NAMALWA (cell line): ENCODE data around the gene PCCB.
"Not testable (repeated sequence)": the region's sequence is repeated elsewhere in the genome, so short reads cannot be mapped to it uniquely, and the experiment has no call there.

ENCODE experiments used
- DNase-seq: peaks from one replicate; pipeline ENCODE4 v3.0.0-alpha.2; 2015; ENCODE audit warnings: low spot score

The PCCB gene

DNA sequence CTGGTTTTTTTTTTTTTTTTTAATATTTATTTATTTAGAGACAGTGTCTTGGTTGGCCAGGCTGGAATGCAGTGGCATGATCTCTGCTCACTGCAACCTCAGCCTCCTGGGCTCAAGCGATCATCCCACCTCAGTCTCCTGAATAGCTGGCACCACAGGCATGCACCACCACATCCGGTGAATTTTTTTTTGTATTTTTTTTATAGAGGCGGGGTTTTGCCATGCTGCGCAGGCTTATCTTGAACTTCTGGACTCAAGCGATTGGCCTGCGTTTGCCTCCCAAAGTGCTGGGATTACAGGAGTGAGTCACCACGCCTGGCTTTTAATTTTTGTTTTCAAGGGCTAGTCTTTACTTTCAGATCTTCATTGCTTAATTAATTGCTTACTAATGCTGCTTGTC is 13.1 kb downstream of the PCCB start:
- DNase-seq = no peak

DNA sequence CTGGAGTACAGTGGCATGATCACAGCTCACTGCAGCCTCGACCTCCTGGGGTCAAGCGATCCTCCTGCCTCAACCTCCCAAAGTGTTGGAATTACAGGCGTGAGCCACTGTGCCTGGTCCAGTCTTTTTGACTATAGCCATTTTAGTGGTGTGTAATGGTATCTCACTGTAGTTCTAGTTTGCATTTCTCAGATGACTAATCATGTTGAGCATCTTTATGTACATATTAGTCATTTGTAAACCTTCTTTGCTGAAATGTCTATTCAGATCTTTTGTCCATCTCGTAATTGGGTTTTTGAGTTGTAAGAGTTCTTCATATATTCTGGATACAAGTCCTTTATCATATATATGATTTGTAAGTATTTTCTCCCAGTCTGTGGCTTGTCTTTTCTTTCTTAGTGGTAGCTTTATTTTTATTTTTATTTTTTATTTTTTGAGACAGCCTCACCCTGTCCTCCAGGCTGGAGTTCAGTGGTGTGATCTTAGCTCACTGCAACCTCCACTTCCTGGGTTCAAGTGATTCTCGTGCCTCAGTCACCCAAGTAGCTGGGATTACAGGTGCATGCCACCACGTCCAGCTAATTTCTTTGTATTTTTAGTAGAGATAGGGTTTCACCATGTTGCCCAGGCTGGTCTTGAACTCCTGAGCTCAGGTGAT is 16.5 kb downstream of the PCCB start:
- DNase-seq = not testable (repeated sequence)

DNA sequence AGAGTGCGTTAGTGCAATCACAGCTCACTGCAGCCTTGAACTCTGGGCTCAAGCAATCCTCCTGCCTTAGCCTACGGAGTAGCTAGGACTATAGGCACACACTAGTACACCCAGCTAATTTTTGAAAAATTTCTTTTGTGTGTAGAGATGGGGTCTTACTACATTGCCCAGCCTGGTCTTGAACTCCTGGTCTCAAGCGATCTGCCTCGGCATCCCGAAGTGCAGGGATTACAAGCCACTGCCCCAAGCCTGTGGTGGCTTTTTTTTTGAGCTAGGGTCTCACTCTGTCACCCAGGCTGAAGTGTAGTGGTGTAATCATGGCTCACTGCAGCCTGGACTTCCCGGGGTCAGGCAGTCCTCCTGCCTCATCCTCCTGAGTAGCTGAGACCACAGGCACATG is 17.1 kb downstream of the PCCB start:
- DNase-seq = no peak

DNA sequence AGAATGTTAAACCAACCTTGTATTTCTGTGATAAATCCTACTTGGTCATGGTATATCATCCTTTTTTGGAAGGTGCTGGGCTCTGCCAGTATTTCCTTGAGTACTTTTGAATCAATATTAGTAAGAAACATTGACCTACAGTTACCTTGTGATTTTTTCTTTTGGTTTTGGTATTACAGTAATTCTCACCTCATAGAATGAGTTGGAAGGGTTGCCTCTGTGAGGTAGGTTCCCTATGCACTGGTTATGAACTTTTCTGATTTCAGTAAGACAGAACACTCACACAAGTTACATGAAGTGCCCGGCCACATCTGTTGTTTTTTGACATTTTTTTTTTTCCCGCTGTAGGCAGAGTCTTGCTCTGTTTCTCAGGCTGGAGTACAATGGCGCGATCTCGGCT is 20.0 kb downstream of the PCCB start:
- no peak for DNase-seq

DNA sequence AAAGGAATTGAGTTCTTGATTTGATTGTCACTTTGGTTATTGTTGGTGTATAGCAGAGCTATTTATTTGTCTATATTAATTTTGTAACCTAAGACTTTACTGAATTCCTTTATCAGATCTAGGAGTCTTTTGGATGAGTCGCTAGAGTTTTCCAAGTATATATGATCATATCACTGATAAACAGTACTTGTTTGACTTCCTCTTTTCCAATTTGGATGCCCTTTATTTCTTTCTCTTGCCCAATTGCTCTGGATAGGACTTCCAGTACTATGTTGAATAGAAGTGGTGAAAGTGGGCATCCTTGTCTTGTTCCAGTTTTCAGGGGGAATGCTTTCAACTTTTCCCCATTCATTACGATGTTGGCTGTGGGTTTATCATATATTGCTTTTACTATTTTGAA is 21.5 kb downstream of the PCCB start:
- not testable (repeated sequence) for DNase-seq

DNA sequence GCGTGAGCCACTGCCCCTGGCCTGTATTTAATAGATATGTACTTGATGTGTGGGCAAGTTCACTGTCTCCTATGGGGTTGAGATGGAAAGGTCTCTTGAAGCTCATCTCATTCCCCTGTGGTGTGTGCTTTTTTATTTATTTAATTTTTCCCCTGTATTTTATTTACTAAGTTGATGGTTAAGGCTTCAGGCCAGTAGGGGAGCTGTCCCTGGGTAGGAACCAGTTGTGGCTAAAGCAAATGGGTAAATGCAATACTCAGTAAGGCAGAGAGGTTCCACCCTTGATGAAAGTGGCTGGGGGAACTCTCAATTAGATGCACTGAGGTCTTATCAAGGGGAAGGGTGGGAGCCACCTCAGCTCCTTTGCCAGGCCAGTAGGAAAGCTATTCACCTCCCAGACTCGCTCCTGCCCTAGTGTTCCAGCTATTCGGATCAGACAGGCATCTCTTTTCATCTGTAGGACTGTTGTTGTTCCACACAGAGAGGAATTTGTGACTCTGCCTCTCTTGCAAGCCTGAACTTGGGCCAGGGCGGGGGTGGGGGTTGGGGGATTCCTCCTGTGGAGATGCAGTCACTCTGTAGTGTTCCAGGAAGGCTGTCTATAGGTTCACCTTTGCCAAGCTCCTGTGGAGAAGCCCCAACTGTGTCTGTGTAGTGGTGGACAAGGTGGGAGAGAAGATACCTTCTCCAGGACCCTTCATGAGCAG is 26.1 kb downstream of the PCCB start:
- peak; percentile 18 for DNase-seq

DNA sequence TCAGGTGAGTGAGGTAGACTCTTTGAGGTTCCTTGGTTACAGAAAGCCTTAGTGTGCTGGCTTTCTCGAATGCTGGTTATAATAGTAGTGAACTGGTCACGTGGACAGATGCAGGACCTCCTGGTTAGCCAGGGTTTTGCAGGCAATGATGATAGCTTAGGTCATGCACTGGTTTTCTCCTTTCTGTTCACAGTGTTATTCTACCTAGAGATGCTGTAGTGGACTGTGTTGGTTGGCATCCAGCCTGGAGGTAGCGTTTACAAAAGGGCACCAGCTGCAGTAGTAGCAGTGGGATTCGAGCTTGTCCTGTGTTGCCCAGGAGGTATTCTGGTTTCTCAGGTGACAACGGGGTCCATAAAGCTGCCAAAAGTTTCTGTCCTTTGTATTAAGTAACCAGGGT is 27.0 kb downstream of the PCCB start:
- DNase-seq = no peak

DNA sequence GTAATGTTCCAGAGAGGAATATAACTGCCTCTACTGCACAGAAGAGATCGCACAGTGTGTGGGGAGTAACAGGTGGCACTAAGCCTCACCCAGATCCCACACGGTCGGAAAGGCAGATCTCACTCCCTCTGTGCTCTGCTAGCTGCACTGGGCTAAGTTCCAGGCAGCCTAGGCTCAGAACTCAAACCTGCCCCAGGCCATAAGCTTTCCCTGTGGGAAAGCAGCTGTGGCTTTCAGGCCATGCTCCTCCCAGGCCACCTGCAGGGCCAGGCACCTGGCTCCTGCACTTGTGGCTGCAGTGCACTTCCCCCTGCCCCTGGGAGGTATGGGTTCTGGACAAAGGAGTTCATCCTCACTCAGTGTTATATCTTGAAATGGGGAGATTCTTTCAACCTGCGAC is 27.5 kb downstream of the PCCB start:
- no peak for DNase-seq

DNA sequence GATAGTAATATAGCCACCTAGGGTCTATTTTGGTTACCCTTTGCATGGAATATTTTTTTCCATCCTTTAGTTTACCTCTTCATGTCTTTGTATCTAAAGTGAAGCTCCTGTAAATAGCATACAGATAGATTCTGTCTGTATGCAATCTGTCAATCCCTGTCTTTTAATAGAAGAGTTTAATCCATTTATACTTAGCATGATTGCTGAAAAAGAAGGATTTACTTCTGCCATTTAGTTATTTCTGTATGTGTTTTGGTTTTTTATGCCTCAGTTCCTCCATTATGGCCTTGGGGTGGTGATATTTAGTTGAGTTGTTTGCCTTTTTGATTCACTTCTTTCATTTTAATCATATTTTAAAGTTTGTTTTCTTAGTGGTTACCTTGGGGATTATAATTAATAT is 29.0 kb downstream of the PCCB start:
- DNase-seq = no peak

DNA sequence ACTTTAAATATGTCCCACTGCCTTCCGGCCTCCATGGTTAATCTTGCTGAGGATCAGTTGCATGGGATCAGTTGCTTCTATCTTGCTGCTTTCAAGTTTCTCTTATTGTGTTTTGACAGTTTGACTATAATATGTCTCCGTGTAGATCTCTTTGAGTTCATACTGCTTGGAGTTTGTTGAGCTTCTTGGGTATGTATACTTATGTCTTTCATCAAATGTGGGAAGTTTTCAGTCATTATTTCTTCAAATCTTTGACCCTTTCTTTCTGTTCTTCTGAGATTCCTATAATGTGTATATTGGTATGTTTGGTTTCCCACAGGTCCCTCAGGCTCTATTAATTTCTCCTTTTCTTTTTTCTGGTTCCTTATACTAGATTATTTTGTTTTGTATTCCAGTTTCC is 30.8 kb downstream of the PCCB start:
- no peak for DNase-seq

DNA sequence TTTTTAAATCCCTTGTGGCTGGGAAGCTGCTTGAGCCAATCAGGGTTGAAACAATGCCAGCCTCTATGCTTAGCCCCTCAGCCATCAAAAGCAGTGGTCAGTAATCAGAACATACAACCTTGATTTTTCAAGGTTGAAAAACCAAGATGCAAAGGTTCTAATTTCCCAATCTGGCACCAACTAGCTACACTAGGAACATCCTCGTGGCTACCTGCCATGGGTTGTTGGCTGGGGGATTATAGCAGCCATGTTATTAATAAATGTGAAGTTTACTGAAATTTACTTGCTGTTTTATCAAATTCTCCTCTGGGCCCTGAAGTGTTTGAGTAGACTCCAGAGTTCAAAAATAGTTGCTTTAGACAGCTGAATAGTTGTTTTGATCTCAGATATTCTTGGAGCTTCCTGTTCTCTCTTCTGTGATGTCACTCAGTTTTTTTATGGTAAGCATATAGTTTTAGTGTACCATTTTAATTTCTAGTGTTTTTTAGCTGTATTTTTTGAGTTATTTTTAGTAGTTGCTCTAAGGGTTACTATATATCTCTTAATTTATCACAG is 31.9 kb downstream of the PCCB start:
- peak; percentile 57 for DNase-seq

DNA sequence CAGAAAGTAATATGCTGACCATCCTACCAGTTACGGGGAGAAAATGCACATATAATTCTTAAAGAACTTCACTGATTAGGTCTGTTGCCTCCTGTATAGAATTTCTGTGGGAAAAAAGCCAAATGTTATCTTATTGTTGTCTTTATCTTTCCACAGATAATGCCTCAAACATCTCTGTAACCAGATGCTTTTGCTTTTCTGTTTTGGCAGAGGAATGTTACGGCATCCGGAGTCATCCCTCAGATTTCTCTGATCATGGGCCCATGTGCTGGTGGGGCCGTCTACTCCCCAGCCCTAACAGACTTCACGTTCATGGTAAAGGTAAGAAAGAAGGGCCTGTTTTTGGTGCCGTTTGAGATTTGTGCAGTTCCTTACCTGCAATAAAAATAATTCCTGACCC is 33.5 kb downstream of the PCCB start:
- DNase-seq = no peak

DNA sequence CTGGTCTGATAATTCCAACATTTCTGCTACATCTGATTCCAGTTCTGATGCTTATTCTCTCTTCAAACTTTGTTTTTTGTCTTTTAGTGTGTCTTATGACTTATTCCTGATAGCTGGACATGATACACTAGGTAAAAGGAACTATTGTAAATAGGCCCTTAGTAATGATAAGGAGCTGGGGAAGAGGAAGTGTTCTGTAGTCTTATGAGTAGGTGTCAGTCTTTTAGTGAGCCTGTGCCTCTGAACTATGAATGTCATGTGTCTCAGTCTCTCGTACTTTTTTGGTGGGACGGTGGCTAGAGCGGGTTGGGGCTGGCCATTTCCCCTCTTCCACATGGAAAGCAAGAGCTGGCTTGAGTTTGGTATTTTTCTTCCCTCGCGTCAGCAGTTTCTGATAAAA is 41.2 kb downstream of the PCCB start:
- no peak for DNase-seq

DNA sequence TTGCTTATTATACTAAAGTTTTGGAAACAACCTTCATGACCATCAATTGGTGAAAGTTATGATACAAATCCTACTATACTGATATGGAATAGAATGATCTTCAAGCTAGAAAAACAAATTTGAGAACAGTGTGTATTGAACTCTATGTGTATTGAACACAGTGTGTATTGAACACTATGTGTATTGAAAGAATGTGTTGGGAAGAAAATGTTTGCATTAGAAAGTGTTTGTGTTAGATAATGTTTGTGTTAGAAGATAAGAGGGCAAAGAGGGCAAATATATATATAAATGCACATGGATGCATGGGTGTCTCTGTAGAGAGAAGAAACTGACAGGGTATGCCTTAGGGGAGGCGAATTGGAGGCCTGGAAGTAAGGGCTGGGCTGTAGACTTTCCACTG is 42.4 kb downstream of the PCCB start:
- no peak for DNase-seq

DNA sequence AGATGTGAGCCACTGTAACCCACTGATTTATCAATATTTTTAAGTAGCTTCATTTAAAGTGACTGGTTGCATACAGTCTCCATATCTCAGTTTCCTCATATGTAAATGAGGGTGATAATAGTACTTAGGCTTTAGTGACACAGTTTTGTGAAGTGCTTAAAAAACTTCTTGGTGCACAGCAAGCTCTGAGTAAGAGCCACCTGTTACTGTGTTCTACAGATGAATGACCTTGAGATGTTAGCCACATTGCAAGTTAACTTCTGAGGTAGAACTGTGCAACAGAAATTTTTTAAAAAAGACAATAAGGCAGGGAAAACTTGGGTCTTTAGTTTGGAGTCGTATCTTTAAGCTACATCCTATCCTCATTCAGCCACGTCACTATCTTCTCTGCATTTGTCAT is 43.1 kb downstream of the PCCB start:
- DNase-seq = no peak

DNA sequence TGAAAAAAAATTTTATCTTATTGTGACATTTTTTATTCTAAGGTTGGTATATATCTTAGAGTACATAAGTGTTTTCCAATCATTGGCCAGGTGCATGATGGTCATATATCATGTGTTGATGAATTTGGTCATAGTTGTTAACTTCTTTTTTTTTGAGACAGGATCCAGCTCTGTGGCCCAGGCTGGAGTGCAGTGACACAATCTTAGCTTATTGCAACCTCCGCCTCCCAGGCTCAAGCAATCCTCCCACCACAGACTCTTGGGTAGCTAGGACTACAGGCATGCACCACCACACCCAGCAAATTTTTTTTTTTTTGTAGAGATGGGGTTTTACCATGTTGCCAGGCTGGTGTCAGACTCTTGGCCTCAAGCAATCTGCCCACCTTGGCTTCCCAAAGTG is 44.0 kb downstream of the PCCB start:
- DNase-seq = no peak

DNA sequence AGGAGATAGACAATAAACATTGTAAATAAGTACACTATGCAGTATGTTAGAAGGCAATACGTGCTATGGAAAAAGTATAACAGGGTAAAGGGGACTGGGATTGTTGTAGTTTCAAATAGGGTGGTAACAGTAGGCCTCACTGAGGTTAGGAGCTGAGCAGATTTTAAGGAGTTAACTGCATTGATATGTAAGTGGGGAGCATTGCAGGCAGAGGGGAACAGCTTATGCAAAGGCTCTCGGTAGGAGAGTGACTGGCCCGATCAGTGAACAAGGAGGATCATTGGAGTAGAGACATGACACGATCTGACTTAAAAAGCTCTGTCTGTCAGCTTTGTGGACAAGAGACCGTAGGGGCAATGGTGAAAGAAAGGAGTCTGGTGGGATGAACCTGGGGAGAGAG is 46.8 kb downstream of the PCCB start:
- DNase-seq = no peak

DNA sequence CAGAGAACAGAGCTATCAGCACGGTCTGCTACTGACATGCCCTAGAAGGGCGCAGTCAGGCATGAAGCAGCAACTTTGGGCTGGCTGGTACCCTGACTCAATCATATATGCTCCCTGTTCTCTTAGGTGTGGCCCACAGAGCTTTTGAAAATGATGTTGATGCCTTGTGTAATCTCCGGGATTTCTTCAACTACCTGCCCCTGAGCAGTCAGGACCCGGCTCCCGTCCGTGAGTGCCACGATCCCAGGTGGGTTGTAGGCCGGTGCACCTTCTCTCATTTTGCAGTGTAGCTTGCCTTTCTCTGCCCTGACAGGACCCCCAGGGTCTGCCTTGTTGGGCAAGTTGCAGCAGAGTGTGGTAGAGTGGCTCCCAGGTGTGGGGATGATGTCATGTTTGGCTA is 47.7 kb downstream of the PCCB start:
- DNase-seq = no peak

DNA sequence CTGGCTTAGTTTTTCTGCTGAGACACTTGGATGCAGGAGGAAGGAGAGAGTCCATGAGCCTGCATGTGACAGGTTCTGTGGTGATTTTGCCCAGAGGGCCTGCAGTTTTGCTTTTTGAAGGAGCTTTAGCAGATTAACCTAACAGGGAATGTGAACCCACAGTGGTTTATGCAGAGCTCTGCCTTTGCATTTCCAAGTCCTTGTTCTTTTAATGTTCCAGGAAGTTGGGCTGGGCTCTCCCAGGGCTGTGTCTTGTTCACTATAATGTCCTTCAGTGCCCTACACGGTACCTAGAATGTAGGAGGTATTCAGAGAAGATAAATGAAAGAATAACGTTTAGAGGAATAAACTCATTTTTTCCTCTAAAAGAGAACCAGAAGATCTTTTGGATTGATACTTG is 50.3 kb downstream of the PCCB start:
- DNase-seq = no peak

DNA sequence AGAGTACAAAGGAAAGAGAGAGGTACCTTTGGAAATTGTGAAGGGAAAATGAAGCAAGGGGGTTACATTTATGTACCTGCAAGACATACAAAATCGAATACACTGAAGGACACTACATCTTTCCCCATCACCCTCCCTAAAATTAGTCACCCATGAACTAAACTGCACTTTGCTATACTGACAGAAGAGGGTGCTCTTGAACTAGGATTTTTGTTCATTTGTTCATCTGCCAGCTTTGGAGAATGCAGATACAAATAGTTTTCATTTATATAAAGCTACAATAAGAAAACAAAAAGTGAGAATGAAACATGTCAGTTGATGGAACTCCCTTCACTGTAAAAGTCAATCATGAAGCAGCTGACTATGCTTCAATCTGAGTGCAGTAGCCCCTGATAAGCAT is 55.7 kb downstream of the PCCB start:
- DNase-seq = peak; percentile 84

DNA sequence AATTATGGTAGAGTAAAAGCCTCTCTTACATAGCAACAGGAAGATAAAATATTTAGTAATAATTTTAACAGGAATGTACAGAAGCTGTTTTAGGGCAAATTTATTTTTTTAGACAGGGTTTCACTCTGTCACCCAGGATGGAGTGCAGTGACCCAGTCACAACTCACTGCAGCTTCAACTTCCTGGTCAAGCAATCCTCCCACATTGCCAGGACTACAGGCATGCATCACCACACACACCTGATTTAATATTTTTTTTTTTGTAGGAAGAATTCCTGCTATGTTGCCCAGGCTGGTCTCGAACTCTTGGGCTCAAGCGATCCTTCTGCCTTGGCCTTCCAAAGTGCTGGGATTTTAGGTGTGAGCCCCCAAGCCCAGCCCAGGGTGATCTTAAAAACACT is 61.1 kb downstream of the PCCB start:
- DNase-seq = no peak

DNA sequence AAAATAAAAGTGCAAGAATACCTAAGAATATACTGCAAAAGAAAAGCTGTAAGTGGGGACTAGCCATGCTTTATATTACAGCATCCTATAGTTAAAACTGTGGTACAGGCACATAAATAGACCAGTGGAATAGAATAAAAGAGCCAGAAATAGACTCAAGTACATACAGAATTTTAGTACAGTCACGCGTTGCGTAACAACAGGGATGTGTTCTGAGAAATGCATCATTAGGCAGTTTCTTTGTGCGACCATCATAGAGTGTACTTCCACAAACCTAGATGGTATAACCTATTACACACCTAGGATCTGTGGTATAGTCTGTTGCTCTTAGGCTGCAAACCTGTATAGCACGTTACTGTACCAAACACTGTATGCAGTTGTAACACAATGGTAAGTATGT is 61.8 kb downstream of the PCCB start:
- DNase-seq = no peak

DNA sequence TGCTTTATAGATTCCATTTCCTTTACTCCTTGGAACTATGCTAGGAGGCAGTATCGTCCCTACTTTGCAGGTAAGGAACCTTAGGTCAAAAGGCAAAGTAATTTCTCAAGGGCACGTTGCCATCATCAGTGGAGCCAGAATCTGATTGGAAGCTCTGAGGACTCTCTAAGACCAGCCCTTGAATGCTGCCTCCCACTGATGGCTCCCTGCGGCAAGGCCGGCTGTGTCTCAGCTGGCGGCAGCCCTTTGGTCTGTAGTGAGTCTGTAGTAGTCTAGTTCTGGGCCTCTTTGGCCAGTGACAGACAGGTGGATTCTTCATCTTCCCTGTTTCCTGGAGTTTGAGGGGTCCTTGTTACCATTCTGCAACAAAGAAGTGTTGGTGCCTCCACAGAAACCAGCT is 76.2 kb downstream of the PCCB start:
- DNase-seq = no peak

DNA sequence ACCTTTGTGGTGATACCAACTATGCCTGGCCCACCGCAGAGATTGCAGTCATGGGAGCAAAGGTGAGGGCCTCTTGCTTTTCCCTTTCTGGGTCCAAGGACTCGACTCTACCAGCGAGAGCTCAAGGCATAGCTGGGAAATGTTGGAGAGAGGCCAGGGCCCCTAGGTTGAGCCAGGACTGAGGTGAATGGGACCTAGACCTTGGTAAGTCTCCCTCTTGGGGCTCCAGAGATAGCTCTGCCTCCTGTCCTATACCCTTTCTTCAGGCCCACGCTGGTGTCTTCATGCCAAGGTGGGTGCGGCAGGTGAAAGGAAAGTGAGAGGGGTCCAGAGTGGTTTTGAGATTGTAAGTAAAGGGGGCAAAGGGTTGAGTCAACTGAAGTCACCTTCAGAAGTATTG is 77.5 kb downstream of the PCCB start:
- DNase-seq = no peak
